ENCODE data around the gene KAZALD1. TPM values are rescaled to one million over a fixed set of nuclear protein-coding genes. Genes with fewer than 3 reads are reported as not detected.

The KAZALD1 gene
- total RNA-seq, 1 experiment from 2014 or later: 12.5 TPM

DNA sequence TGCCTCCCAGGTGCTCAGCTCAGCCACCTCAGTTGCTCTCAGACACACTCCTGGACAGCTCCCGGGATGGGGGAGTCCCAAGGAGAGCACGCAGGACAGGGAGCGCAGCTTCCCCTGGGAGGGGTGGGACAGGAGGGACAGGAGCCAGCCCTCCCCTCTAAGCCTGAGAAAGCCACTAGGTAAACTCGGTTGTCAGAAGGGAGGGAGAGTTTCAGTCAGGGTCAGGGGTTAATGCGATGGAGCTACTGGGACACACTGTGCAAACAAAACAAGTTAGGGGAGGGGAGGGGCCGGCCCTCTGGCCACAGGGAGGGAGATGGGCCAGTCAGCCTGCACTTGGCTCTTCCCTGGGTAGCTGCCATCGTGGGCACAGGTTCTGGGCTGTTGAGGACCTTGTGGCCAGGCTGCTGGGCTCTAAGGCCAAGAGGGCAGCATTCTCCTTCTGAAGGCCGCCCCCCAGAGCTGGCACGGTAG lies 31.1 kb downstream of the KAZALD1 start:
- POLR2A ChIA-PET (ENCODE audit: low non-redundant PET): no interaction called here
- no peak overlapping the region for H3K27ac ChIP-seq (ENCODE audit: low read depth, low read length, poor library complexity, severe bottlenecking)
- H3K4me1 ChIP-seq (ENCODE audit: insufficient read depth, low read length, poor library complexity, severe bottlenecking): no peaks in the 10 kb centered on the region
- TF ChIP-seq EZH2 (IDR thresholded peaks at IDR 0.05; ENCODE audit: borderline replicate concordance, low read depth, low read length, poor library complexity, severe bottlenecking): no peak
- TF ChIP-seq, protein P1, sequence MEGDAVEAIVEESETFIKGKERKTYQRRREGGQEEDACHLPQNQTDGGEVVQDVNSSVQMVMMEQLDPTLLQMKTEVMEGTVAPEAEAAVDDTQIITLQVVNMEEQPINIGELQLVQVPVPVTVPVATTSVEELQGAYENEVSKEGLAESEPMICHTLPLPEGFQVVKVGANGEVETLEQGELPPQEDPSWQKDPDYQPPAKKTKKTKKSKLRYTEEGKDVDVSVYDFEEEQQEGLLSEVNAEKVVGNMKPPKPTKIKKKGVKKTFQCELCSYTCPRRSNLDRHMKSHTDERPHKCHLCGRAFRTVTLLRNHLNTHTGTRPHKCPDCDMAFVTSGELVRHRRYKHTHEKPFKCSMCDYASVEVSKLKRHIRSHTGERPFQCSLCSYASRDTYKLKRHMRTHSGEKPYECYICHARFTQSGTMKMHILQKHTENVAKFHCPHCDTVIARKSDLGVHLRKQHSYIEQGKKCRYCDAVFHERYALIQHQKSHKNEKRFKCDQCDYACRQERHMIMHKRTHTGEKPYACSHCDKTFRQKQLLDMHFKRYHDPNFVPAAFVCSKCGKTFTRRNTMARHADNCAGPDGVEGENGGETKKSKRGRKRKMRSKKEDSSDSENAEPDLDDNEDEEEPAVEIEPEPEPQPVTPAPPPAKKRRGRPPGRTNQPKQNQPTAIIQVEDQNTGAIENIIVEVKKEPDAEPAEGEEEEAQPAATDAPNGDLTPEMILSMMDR (conservative IDR thresholded peaks at IDR 0.05; ENCODE audit: low read depth, low read length): no peak
- intact Hi-C loops (cut with micrococcal nuclease; ENCODE audit: unreplicated experiment): no loop called here
- DNase-seq (ENCODE audit: low spot score): no peak
- no peak overlapping the region for H3K4me3 ChIP-seq (ENCODE audit: low read depth, low read length, poor library complexity, severe bottlenecking)
- CTCF ChIA-PET: interaction anchor here (0.6 to 7.2 kb wide), 2 partner anchors 21 to 48 kb away, joined by 5 to 106 read pairs; no protein-coding TSS in a partner anchor
- H3K9me3 ChIP-seq (ENCODE audit: low read depth, low read length, poor library complexity, severe bottlenecking): no peaks in the 10 kb centered on the region
- H3K27me3 ChIP-seq (replicated peaks; ENCODE audit: insufficient read depth, low read depth, low read length, poor library complexity): peaks cover 21% of the 10 kb centered on the region
- BruUV-seq (replicated peaks): no TSS peak
- no peaks in the 10 kb centered on the region for H3K36me3 ChIP-seq (ENCODE audit: insufficient read depth, low read length, poor library complexity, severe bottlenecking)

DNA sequence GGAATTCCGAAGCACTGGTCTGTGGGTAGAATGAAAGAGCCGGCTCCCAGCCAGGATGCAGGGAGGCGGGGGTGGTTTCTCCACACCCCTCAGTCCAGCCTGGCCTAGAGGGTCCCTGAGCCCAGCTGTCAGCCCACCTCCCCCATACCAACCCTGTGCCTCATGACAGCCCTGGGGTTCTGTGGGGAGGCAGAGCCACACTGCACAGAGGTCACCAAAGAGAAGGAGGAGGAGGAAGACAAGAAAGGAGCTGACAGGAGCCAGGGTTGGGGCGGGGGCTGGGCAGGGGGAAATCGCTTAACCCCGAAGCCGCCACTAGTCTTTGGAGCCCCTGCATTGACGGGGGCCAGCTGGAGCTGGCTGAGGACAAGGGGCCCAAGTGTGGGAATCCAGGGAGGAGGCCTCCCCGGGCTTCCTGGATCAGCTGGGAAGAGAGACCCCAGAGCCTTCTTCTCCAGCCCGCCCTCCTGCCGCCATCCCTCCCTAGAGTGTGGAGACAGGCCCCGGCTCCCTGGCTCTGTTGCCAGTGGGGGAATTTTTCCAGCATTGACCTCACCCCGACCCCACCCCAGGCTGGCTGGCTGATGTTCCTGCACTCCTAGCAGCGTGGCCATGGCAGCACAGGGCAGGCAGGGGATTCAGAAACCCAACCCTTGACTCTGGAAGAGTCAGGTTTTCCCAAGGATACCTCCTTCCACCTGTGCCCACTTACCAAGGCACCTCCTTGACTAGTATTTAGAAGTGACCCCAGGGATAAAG lies 32.5 kb downstream of the KAZALD1 start:
- no peak for DNase-seq (ENCODE audit: low spot score)
- intact Hi-C loops (cut with micrococcal nuclease; ENCODE audit: unreplicated experiment): no loop called here
- no peak overlapping the region for H3K4me3 ChIP-seq (ENCODE audit: low read depth, low read length, poor library complexity, severe bottlenecking)
- no peak overlapping the region for H3K27ac ChIP-seq (ENCODE audit: low read depth, low read length, poor library complexity, severe bottlenecking)
- TF ChIP-seq, protein P1 (conservative IDR thresholded peaks at IDR 0.05; ENCODE audit: low read depth, low read length): no peak
- no peak for TF ChIP-seq EZH2 (IDR thresholded peaks at IDR 0.05; ENCODE audit: borderline replicate concordance, low read depth, low read length, poor library complexity, severe bottlenecking)
- H3K36me3 ChIP-seq (ENCODE audit: insufficient read depth, low read length, poor library complexity, severe bottlenecking): no peaks in the 10 kb centered on the region
- H3K27me3 ChIP-seq (replicated peaks; ENCODE audit: insufficient read depth, low read depth, low read length, poor library complexity): peaks cover 13% of the 10 kb centered on the region
- H3K4me1 ChIP-seq (ENCODE audit: insufficient read depth, low read length, poor library complexity, severe bottlenecking): no peaks in the 10 kb centered on the region
- ChIA-PET POLR2A (ENCODE audit: low non-redundant PET) (no interaction called here), CTCF (interaction anchor here (7.2 kb wide), 1 partner anchor 47 kb away, joined by 106 read pairs; no protein-coding TSS in a partner anchor)
- no TSS peak for BruUV-seq (replicated peaks)
- no peaks in the 10 kb centered on the region for H3K9me3 ChIP-seq (ENCODE audit: low read depth, low read length, poor library complexity, severe bottlenecking)

DNA sequence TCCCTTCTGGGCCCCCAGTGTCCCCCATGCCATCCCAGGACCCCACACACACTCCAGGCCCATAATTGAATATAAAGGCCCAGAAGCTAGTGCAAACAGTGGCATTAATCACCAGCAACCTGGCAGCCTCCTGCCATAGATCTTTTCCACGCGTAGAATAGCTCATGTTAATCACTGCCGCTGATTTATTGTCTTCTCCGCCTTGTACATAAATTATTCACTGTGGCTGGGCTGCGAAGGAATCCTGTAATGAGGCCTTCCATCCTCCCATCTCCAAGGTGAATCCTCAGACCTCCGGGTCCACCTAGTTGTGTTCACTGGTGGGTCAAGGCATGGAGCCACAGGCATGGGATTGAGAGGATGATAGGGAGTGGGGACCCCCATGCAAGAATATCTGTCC lies 33.2 kb downstream of the KAZALD1 start:
- ChIA-PET CTCF (interaction anchor here (0.6 to 7.2 kb wide), 9 partner anchors 28 to 71 kb away, joined by 3 to 106 read pairs (median 3); no protein-coding TSS in a partner anchor), POLR2A (ENCODE audit: low non-redundant PET) (no interaction called here)
- Histone ChIP-seq H3K4me1 (ENCODE audit: insufficient read depth, low read length, poor library complexity, severe bottlenecking) (no peaks in the 10 kb centered on the region), H3K27me3 (replicated peaks; ENCODE audit: insufficient read depth, low read depth, low read length, poor library complexity) (peaks cover 13% of the 10 kb centered on the region), H3K9me3 (ENCODE audit: low read depth, low read length, poor library complexity, severe bottlenecking) (no peaks in the 10 kb centered on the region), H3K4me3 (ENCODE audit: low read depth, low read length, poor library complexity, severe bottlenecking) (no peak overlapping the region), H3K36me3 (ENCODE audit: insufficient read depth, low read length, poor library complexity, severe bottlenecking) (no peaks in the 10 kb centered on the region), H3K27ac (ENCODE audit: low read depth, low read length, poor library complexity, severe bottlenecking) (no peak overlapping the region)
- intact Hi-C loops (cut with micrococcal nuclease; ENCODE audit: unreplicated experiment): loop anchor here (1.0 kb wide), 1 partner anchor 47 kb away; no protein-coding TSS in a partner anchor
- BruUV-seq (replicated peaks): no TSS peak
- no peak for TF ChIP-seq EZH2 (IDR thresholded peaks at IDR 0.05; ENCODE audit: borderline replicate concordance, low read depth, low read length, poor library complexity, severe bottlenecking)
- TF ChIP-seq, protein P1 (conservative IDR thresholded peaks at IDR 0.05; ENCODE audit: low read depth, low read length): no peak
- DNase-seq (ENCODE audit: low spot score): no peak

All from A673 (cell line).